Right lung (tissue), 5 donors: ENCODE measurements around the gene SOD3. TPM values are rescaled to one million over a fixed set of nuclear protein-coding genes. Genes with fewer than 3 reads are reported as not detected.

Experiments
- DNase-seq, 2 donors: peaks; one replicate each; pipeline ENCODE4 v3.0.0-alpha.2; 2013
- polyA plus RNA-seq, 5 donors: library from polyadenylated mRNA; unstranded; fragments of 120-200 nt; gene quantifications; one replicate each; pipeline versions ENCODE4 v1.2.1 to v1.2.3, GENCODE V29; 2013; ENCODE audit warnings: inconsistent platforms in 1 of 5, low replicate concordance in 1 of 5; ENCODE audit not compliant: insufficient read length in 5 of 5, insufficient read depth in 1 of 5

The SOD3 gene
- polyA plus RNA-seq, 5 donors = 11.7 to 29.0 (median 17.6) TPM

- peak; percentile 74 to 82 for DNase-seq
These were observed 5.0 kb downstream of the SOD3 start for GRCh38 chr4:24800325-24800895.

GRCh38 chr4:24801136-24801855 is 5.9 kb downstream of the SOD3 start:
- no peak for DNase-seq

GRCh38 chr4:24802648-24803047 is 7.3 kb downstream of the SOD3 start:
- no peak for DNase-seq

- DNase-seq = no peak
These were observed 9.7 kb downstream of the SOD3 start for GRCh38 chr4:24805067-24805466.

GRCh38 chr4:24805566-24805965 is 10.2 kb downstream of the SOD3 start:
- DNase-seq = no peak

GRCh38 chr4:24806206-24806990 is 11.0 kb downstream of the SOD3 start:
- no peak for DNase-seq

- DNase-seq = no peak
These were observed 12.2 kb downstream of the SOD3 start for GRCh38 chr4:24807611-24808010.

GRCh38 chr4:24808261-24808660 is 12.9 kb downstream of the SOD3 start:
- DNase-seq = no peak

- DNase-seq = no peak
These were observed 13.6 kb downstream of the SOD3 start for GRCh38 chr4:24808955-24809354.

GRCh38 chr4:24809376-24809775 is 14.0 kb downstream of the SOD3 start:
- DNase-seq = no peak

GRCh38 chr4:24809815-24810405 is 14.5 kb downstream of the SOD3 start:
- DNase-seq = no peak

GRCh38 chr4:24810871-24811631 is 15.7 kb downstream of the SOD3 start:
- no peak for DNase-seq

GRCh38 chr4:24813732-24814131 is 18.4 kb downstream of the SOD3 start:
- DNase-seq = no peak

- no peak for DNase-seq
These were observed 21.4 kb downstream of the SOD3 start for GRCh38 chr4:24816797-24817196.

GRCh38 chr4:24820541-24820940 is 25.2 kb downstream of the SOD3 start:
- no peak for DNase-seq

- DNase-seq = no peak
These were observed 29.3 kb downstream of the SOD3 start for GRCh38 chr4:24824720-24825119.

GRCh38 chr4:24831637-24832036 is 36.3 kb downstream of the SOD3 start:
- no peak for DNase-seq

GRCh38 chr4:24835696-24836095 is 40.3 kb downstream of the SOD3 start:
- no peak for DNase-seq

- no peak for DNase-seq
These were observed 41.4 kb downstream of the SOD3 start for GRCh38 chr4:24836661-24837242.

GRCh38 chr4:24837336-24837735 is 42.0 kb downstream of the SOD3 start:
- DNase-seq = no peak

- no peak for DNase-seq
These were observed 42.4 kb downstream of the SOD3 start for GRCh38 chr4:24837781-24838180.
